HG03196 (cell line): ENCODE results near the gene NOD1.

Source experiments
- ATAC-seq: cut with Tn5 transposase; IDR thresholded peaks from one replicate; pipeline ENCODE4 v1.9.1; 2021; ENCODE audit not compliant: unreplicated experiment

The NOD1 gene

DNA sequence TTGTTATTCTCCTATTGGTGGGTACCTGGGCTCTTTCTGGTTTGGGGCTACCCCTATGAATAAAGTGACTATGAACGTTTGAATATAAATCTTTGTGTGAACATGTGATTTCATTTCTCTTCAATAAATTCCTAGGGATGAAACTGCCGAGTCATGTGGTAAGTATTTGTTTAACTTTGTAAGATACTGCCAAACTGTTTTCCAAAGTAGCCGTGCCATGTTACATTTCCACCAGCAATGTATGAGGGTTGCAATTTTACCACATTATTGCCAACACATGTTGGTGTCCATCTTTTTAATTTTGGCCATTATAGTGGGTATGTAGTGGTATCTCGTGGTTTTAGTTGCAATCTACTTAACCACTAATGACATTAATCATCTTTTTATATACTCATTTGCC, 99.5 kb downstream of the NOD1 start:
- ATAC-seq: no peak

- ATAC-seq: no peak
Observed at GRCh38 chr7:30378275-30378674, 100.3 kb downstream of the NOD1 start.
